Transverse colon (tissue), 4 donors: Measurements from ENCODE around the gene CNGA1. TPM values are rescaled to one million over a fixed set of nuclear protein-coding genes. Genes with fewer than 3 reads are reported as not detected.

Source experiments
- DNase-seq: peaks from one replicate; pipeline ENCODE4 v3.0.0-alpha.2; 2019
- H3K27ac ChIP-seq, 4 donors: fragments of 200-600 bp; sonication (generic); 2 replicates each; pipeline ENCODE4 v1.5.1; 2016 to 2018; ENCODE audit warnings: inconsistent platforms in 4 of 4
- H3K27me3 ChIP-seq: fragments of 200-600 bp; sonication (generic); 2 replicates; pipeline ENCODE4 v1.5.1; 2017; ENCODE audit warnings: inconsistent platforms
- H3K36me3 ChIP-seq, 4 donors: fragments of 200-600 bp; sonication (generic); 2 replicates each; pipeline ENCODE4 v1.5.1; 2017 to 2019; ENCODE audit warnings: inconsistent platforms in 4 of 4
- H3K4me1 ChIP-seq, 4 donors: fragments of 200-600 bp; sonication (generic); 2 replicates each; pipeline ENCODE4 v1.5.1; 2017 to 2020; ENCODE audit warnings: inconsistent platforms in 4 of 4
- H3K4me3 ChIP-seq, 4 donors: fragments of 200-600 bp; sonication (generic); 1 replicate in 1 of 4; 2 replicates in 3 of 4; pipeline versions ENCODE4 v1.5.1 to v1.6.1; 2017 to 2019; ENCODE audit warnings: inconsistent platforms in 4 of 4
- H3K9me3 ChIP-seq, 2 donors: fragments of 200-600 bp; sonication (generic); 2 replicates each; pipeline ENCODE4 v1.5.1; 2017 to 2019; ENCODE audit warnings: inconsistent platforms in 2 of 2
- CTCF ChIP-seq, 5 experiments: fragments of 200-600 bp in 3 of 5; fragments of 450-650 bp in 2 of 5; sonication (generic) in 3 of 5; IDR thresholded peaks; 1 replicate in 2 of 5; 2 replicates in 3 of 5; pipeline ENCODE4 v1.5.1; 2016 to 2017; ENCODE audit warnings: antibody characterized with exemption in 5 of 5, inconsistent platforms in 3 of 5, mild to moderate bottlenecking in 2 of 5, moderate library complexity in 1 of 5
- EP300 ChIP-seq: sonication (generic); formaldehyde crosslinking; IDR thresholded peaks from one replicate; pipeline ENCODE4 v1.6.1; 2017; ENCODE audit warnings: antibody characterized with exemption, low read depth
- POLR2A ChIP-seq: fragments of 450-650 bp; IDR thresholded peaks from one replicate; pipeline ENCODE4 v1.6.1; 2016; ENCODE audit warnings: antibody characterized with exemption, mild to moderate bottlenecking, moderate library complexity
- POLR2AphosphoS5 ChIP-seq, 3 donors: sonication (generic); formaldehyde crosslinking; IDR thresholded peaks; one replicate each; pipeline ENCODE4 v1.6.1; 2016; ENCODE audit warnings: antibody characterized with exemption in 3 of 3
- WGBS, 2 donors: methylation state at CpG; one replicate each; pipeline ENCODE4 v1.1.5; 2018; ENCODE audit warnings: low coverage in 1 of 2; 5-methylcytosine and 5-hydroxymethylcytosine counted together
- in situ Hi-C, 4 donors: fragments of 200-750 bp; cut with MboI; loops; one replicate each; pipeline versions ENCODE4 v1.15.0 to v1.15.1; 2017; ENCODE audit warnings: low sequenced_read_pairs in 3 of 4, low pct_ligation_motif_present in 1 of 4, low pct_unique_long_range_greater_than_20kb in 1 of 4
- intact Hi-C: fragments of 100-400 bp; cut with DNase I; formaldehyde crosslinking; loops from one replicate; pipeline ENCODE4 v1.15.1; 2023; ENCODE audit warnings: low total_unique reads
- total RNA-seq, 4 donors: library from RNA; depleted of rRNA; stranded (reverse); fragments of >200 nt; gene quantifications; one replicate each; pipeline ENCODE4 v1.1.0, GENCODE V29; 2016

The CNGA1 gene
- total RNA-seq, 4 donors from 2014 or later = 1.2 to 21.0 (median 15.0) TPM

- Histone ChIP-seq H3K36me3 (peaks cover 0 to 1% (median 0%) of the 10 kb centered on the region in 4 donors), H3K4me1 (peaks cover 4 to 42% (median 18%) of the 10 kb centered on the region in 4 donors), H3K4me3 (no peak overlapping the region), H3K9me3 (no peaks in the 10 kb centered on the region), H3K27ac (peak overlapping the region in 2 of 4 donors; percentile 11 to 14), H3K27me3 (no peaks in the 10 kb centered on the region)
- intact Hi-C loops (no loop called here), in situ Hi-C loops (no loop called here)
- TF ChIP-seq POLR2A (no peak), CTCF (IDR thresholded peaks at IDR 0.05) (no peak), POLR2AphosphoS5 (IDR thresholded peaks at IDR 0.05) (no peak), EP300 (no peak)
- 49 to 79% methylated on average over 4 of the region's 4 CpGs for WGBS, 2 donors
- no peak for DNase-seq
Measured at GRCh38 chr4:48024522-48024921, 8.0 kb upstream of the CNGA1 start.

GRCh38 chr4:48022192-48022799, 5.8 kb upstream of the CNGA1 start:
- no peak for DNase-seq
- H3K4me1 ChIP-seq = peaks cover 4 to 52% (median 23%) of the 10 kb centered on the region in 4 donors
- no peaks in the 10 kb centered on the region for H3K27me3 ChIP-seq
- H3K36me3 ChIP-seq = no peaks in the 10 kb centered on the region
- peak overlapping the region; percentile 52 to 88 (median 76) for H3K27ac ChIP-seq
- in situ Hi-C loops = no loop called here
- intact Hi-C loops = no loop called here
- no peaks in the 10 kb centered on the region for H3K9me3 ChIP-seq
- H3K4me3 ChIP-seq = no peak overlapping the region
- 42 to 65% methylated on average over 3 of the region's 3 CpGs for WGBS, 2 donors
- TF ChIP-seq EP300 (no peak), POLR2AphosphoS5 (IDR thresholded peaks at IDR 0.05) (peak in 1 of 3 donors; percentile 47), POLR2A (no peak), CTCF (IDR thresholded peaks at IDR 0.05) (no peak)

- 29 to 55% methylated on average over 1 of the region's 1 CpG for WGBS, 2 donors
- H3K4me3 ChIP-seq = no peak overlapping the region
- H3K4me1 ChIP-seq = peaks cover 6 to 54% (median 26%) of the 10 kb centered on the region in 4 donors
- TF ChIP-seq CTCF (IDR thresholded peaks at IDR 0.05) = no peak
- no peaks in the 10 kb centered on the region for H3K36me3 ChIP-seq
- intact Hi-C loops = no loop called here
- in situ Hi-C loops = no loop called here
- H3K27me3 ChIP-seq = no peaks in the 10 kb centered on the region
- no peaks in the 10 kb centered on the region for H3K9me3 ChIP-seq
- DNase-seq = no peak
- H3K27ac ChIP-seq = peak overlapping the region; percentile 52 to 88 (median 76)
Measured at GRCh38 chr4:48021100-48021499, 4.6 kb upstream of the CNGA1 start.

GRCh38 chr4:48018112-48018511, 1.6 kb upstream of the CNGA1 start:
- no peak for DNase-seq
- peak overlapping the region; percentile 84 to 88 (median 86) for H3K27ac ChIP-seq
- H3K36me3 ChIP-seq = no peaks in the 10 kb centered on the region
- TF ChIP-seq CTCF (IDR thresholded peaks at IDR 0.05) (peak in 1 of 5 experiments; percentile 18), POLR2A (no peak), EP300 (no peak), POLR2AphosphoS5 (IDR thresholded peaks at IDR 0.05) (peak in 1 of 3 donors; percentile 11)
- peaks cover 6 to 50% (median 26%) of the 10 kb centered on the region in 4 donors for H3K4me1 ChIP-seq
- in situ Hi-C loops (no loop called here), intact Hi-C loops (no loop called here)
- WGBS, 2 donors = 31 to 48% methylated on average over 2 of the region's 2 CpGs
- H3K27me3 ChIP-seq = peaks cover 4% of the 10 kb centered on the region
- H3K9me3 ChIP-seq = no peaks in the 10 kb centered on the region
- peak overlapping the region in 3 of 4 donors; percentile 53 to 71 (median 57) for H3K4me3 ChIP-seq
